ENCODE data around the gene TEKT3.
A peak's percentile ranks its signal among the peaks of the same experiment; 100 is the strongest.

- TF ChIP-seq POLR2AphosphoS5 (IDR thresholded peaks at IDR 0.05) = peak in 1 of 3 donors; percentile 18
- TF ChIP-seq CTCF (IDR thresholded peaks at IDR 0.05) = no peak
- TF ChIP-seq POLR2A (IDR thresholded peaks at IDR 0.05) = no peak
Measured at GRCh38 chr17:15384142-15384787, 42.9 kb upstream of the TEKT3 start.
